ENCODE results near the gene PODXL2. TPM values are rescaled to one million over a fixed set of nuclear protein-coding genes. Genes with fewer than 3 reads are reported as not detected.

The PODXL2 gene
- total RNA-seq, 1 donor from 2014 or later, result 3.3 TPM

DNA sequence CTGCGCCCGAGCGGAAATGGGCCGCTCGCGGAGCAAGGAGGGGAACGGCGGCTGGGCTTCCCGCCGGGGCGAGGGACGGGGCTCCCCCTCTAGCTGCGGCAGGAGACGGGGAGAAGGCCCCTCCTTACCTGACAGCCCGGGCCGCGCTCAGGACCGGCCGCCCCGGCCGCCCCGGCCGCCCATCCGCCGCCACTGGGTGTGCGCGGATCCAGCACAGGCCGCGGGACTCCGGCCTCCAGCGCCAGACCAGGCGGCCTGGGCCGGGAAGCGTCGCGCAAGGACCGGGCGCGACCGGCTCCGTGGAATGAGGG is 38.7 kb upstream of the PODXL2 start:
- POLR2A ChIA-PET, result no interaction called here
- no peak overlapping the region for H3K27ac Mint-ChIP-seq

GRCh38 chr3:127590593-127591465 is 38.2 kb upstream of the PODXL2 start, which contains the start of gene TPRA1:
Gene TPRA1, minus strand, starts transcription at chr3:127590733. Its CDS starts 10,587 bp downstream, at chr3:127580146.
- ATAC-seq (ENCODE audit: low read depth) (peak; percentile 82), DNase-seq (peak; percentile 79)
- intact Hi-C loops (cut with micrococcal nuclease), result loop anchor here (1.0 to 10.0 kb wide), 14 partner anchors 7 to 1996 kb away; partner anchors contain the start of genes ABTB1, EEFSEC, MCM2 and OSBPL11
- H3K4me1 Mint-ChIP-seq, result peaks cover 28% of the 10 kb centered on the region
- H3K27me3 Mint-ChIP-seq, result no peaks in the 10 kb centered on the region
- TF ChIP-seq, protein P1, sequence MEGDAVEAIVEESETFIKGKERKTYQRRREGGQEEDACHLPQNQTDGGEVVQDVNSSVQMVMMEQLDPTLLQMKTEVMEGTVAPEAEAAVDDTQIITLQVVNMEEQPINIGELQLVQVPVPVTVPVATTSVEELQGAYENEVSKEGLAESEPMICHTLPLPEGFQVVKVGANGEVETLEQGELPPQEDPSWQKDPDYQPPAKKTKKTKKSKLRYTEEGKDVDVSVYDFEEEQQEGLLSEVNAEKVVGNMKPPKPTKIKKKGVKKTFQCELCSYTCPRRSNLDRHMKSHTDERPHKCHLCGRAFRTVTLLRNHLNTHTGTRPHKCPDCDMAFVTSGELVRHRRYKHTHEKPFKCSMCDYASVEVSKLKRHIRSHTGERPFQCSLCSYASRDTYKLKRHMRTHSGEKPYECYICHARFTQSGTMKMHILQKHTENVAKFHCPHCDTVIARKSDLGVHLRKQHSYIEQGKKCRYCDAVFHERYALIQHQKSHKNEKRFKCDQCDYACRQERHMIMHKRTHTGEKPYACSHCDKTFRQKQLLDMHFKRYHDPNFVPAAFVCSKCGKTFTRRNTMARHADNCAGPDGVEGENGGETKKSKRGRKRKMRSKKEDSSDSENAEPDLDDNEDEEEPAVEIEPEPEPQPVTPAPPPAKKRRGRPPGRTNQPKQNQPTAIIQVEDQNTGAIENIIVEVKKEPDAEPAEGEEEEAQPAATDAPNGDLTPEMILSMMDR (IDR thresholded peaks at IDR 0.05), result no peak
- peaks cover 4% of the 10 kb centered on the region for H3K36me3 Mint-ChIP-seq (ENCODE audit: low read depth)
- peak within 1 kb of the TSS; percentile 85 for H3K27ac Mint-ChIP-seq
- POLR2A ChIA-PET, result interaction anchor here (0.7 to 0.8 kb wide), 3 partner anchors 16 to 1010 kb away, joined by 3 to 4 read pairs (median 3); no protein-coding TSS in a partner anchor
- CTCF ChIA-PET, result interaction anchor here (0.6 to 3.8 kb wide), 3 partner anchors 16 to 105 kb away, joined by 3 to 11 read pairs (median 3); no protein-coding TSS in a partner anchor
- H3K4me3 Mint-ChIP-seq, result peak within 1 kb of the TSS; percentile 90
- H3K9me3 Mint-ChIP-seq, result no peaks in the 10 kb centered on the region

More for the DNA sequence above, 38.7 kb upstream of the PODXL2 start:
- H3K36me3 Mint-ChIP-seq (ENCODE audit: low read depth), result peaks cover 4% of the 10 kb centered on the region
- ATAC-seq (ENCODE audit: low read depth) (peak; percentile 29), DNase-seq (peak; percentile 51)
- peak overlapping the region; percentile 90 for H3K4me3 Mint-ChIP-seq
- H3K4me1 Mint-ChIP-seq, result peaks cover 28% of the 10 kb centered on the region
- H3K9me3 Mint-ChIP-seq, result no peaks in the 10 kb centered on the region
- no peaks in the 10 kb centered on the region for H3K27me3 Mint-ChIP-seq
- TF ChIP-seq, protein P1 (IDR thresholded peaks at IDR 0.05), result no peak
- CTCF ChIA-PET, result interaction anchor here (1.0 to 3.8 kb wide), 2 partner anchors 15 to 104 kb away, joined by 3 to 11 read pairs; no protein-coding TSS in a partner anchor
- intact Hi-C loops (cut with micrococcal nuclease), result loop anchor here (1.0 to 10.0 kb wide), 14 partner anchors 8 to 1995 kb away; partner anchors contain the start of genes ABTB1, EEFSEC, MCM2 and OSBPL11

DNA sequence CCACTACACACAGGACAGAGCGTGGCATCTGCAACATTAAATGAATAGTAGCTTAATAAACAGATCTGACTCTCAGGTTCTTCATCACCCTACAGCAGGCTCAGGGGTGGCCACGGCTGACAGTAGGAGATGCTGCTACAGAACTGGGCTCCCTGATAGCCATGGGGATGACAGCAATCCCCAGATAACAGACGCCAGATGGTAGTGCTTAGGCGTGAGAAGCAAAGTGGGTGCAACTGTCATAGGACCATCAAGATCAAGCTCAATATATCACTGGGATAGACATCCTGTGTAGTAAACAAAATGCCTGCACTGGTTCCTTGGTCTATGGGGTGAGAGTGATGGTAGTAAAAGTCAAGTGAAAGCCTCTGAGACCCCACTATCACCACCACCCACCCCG is 35.8 kb upstream of the PODXL2 start:
- ATAC-seq (ENCODE audit: low read depth) (no peak), DNase-seq (no peak)
- no peak overlapping the region for H3K4me3 Mint-ChIP-seq
- H3K27me3 Mint-ChIP-seq, result no peaks in the 10 kb centered on the region
- intact Hi-C loops (cut with micrococcal nuclease), result loop anchor here (5.0 to 10.0 kb wide), 4 partner anchors 562 to 1998 kb away; partner anchors contain the start of genes EEFSEC, OSBPL11 and ZXDC
- TF ChIP-seq, protein P1 (IDR thresholded peaks at IDR 0.05), result no peak
- H3K36me3 Mint-ChIP-seq (ENCODE audit: low read depth), result peaks cover 4% of the 10 kb centered on the region
- no peak overlapping the region for H3K27ac Mint-ChIP-seq
- no peaks in the 10 kb centered on the region for H3K9me3 Mint-ChIP-seq
- H3K4me1 Mint-ChIP-seq, result peaks cover 35% of the 10 kb centered on the region
- CTCF ChIA-PET, result no interaction called here
- POLR2A ChIA-PET, result no interaction called here

- ATAC-seq (ENCODE audit: low read depth), result no peak
- H3K27me3 Mint-ChIP-seq, result no peaks in the 10 kb centered on the region
- intact Hi-C loops (cut with micrococcal nuclease), result loop anchor here (5.0 to 10.0 kb wide), 4 partner anchors 559 to 2001 kb away; partner anchors contain the start of genes CHCHD6, EEFSEC and OSBPL11
- CTCF ChIA-PET, result no interaction called here
- DNase-seq, result no peak
- H3K9me3 Mint-ChIP-seq, result no peaks in the 10 kb centered on the region
- H3K36me3 Mint-ChIP-seq (ENCODE audit: low read depth), result peaks cover 6% of the 10 kb centered on the region
- TF ChIP-seq, protein P1 (IDR thresholded peaks at IDR 0.05), result no peak
- POLR2A ChIA-PET, result no interaction called here
- H3K27ac Mint-ChIP-seq, result no peak overlapping the region
- H3K4me3 Mint-ChIP-seq, result no peak overlapping the region
- H3K4me1 Mint-ChIP-seq, result peaks cover 36% of the 10 kb centered on the region
These were observed 33.7 kb upstream of the PODXL2 start for GRCh38 chr3:127595303-127595702.
